T-helper 1 cell treated with Interleukin-12 subunit alpha and Interleukin-12 subunit beta and Interleukin-4 antibody, amounts not matched to agents 30 μg/mL and 1 μg/mL, for 36 hours (primary cell): ENCODE data around the gene ARIH1.
"Not testable (repeated sequence)": the region's sequence is repeated elsewhere in the genome, so short reads cannot be mapped to it uniquely, and the experiment has no call there.

Source experiments
- H3K27ac Mint-ChIP-seq: one replicate; pipeline ENCODE4 v1.8.0; 2021; ENCODE audit warnings: mild to moderate bottlenecking, mixed read lengths
- H3K27me3 Mint-ChIP-seq: one replicate; pipeline ENCODE4 v1.8.0; 2021; ENCODE audit warnings: low read depth, mixed read lengths
- H3K36me3 Mint-ChIP-seq: one replicate; pipeline ENCODE4 v1.8.0; 2021; ENCODE audit warnings: low read depth, mixed read lengths
- H3K4me1 Mint-ChIP-seq: one replicate; pipeline ENCODE4 v1.8.0; 2021; ENCODE audit warnings: low read depth, mixed read lengths
- H3K4me3 Mint-ChIP-seq: one replicate; pipeline ENCODE4 v1.8.0; 2021; ENCODE audit warnings: mild to moderate bottlenecking, moderate library complexity, mixed read lengths
- H3K9me3 Mint-ChIP-seq: one replicate; pipeline ENCODE4 v1.8.0; 2021; ENCODE audit warnings: mixed read lengths

The ARIH1 gene

GRCh38 chr15:72616491-72617210, 142.5 kb downstream of the ARIH1 start:
- H3K27ac Mint-ChIP-seq: no peak overlapping the region
- no peaks in the 10 kb centered on the region for H3K4me1 Mint-ChIP-seq
- no peaks in the 10 kb centered on the region for H3K9me3 Mint-ChIP-seq
- no peaks in the 10 kb centered on the region for H3K36me3 Mint-ChIP-seq
- no peaks in the 10 kb centered on the region for H3K27me3 Mint-ChIP-seq
- no peak overlapping the region for H3K4me3 Mint-ChIP-seq

DNA sequence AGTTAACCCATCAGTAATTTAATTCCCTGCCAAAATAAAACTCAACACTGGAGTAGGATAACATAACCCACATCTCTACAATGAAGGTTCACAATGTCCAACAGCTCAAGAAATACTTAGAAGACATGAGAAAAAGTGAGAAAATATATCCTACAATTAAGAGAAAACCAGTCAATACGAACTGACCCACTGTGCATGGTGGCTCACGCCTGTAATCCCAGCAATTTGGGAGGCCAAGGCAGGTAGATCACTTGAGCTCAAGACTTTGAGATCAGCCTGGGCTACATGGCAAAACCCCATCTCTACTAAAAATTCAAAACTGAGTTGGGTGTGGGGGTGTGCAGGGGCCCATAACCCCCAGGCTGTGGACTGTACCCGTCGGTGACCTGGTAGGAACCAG, 149.7 kb downstream of the ARIH1 start:
- not testable (repeated sequence) for H3K27ac Mint-ChIP-seq, H3K4me3 Mint-ChIP-seq, H3K36me3 Mint-ChIP-seq, H3K4me1 Mint-ChIP-seq, H3K9me3 Mint-ChIP-seq, H3K27me3 Mint-ChIP-seq

- H3K9me3 Mint-ChIP-seq, H3K27ac Mint-ChIP-seq, H3K4me1 Mint-ChIP-seq, H3K4me3 Mint-ChIP-seq, H3K27me3 Mint-ChIP-seq, H3K36me3 Mint-ChIP-seq: not testable (repeated sequence)
These were observed 152.0 kb downstream of the ARIH1 start for GRCh38 chr15:72626153-72626552.

- not testable (repeated sequence) for H3K27ac Mint-ChIP-seq, H3K4me3 Mint-ChIP-seq, H3K9me3 Mint-ChIP-seq, H3K27me3 Mint-ChIP-seq, H3K36me3 Mint-ChIP-seq, H3K4me1 Mint-ChIP-seq
These were observed 154.3 kb downstream of the ARIH1 start for GRCh38 chr15:72628249-72629067.

- not testable (repeated sequence) for H3K4me3 Mint-ChIP-seq, H3K36me3 Mint-ChIP-seq, H3K27ac Mint-ChIP-seq, H3K27me3 Mint-ChIP-seq, H3K9me3 Mint-ChIP-seq, H3K4me1 Mint-ChIP-seq
These were observed 155.0 kb downstream of the ARIH1 start for GRCh38 chr15:72629068-72629570.

GRCh38 chr15:72636519-72637282, 162.6 kb downstream of the ARIH1 start:
- not testable (repeated sequence) for H3K27me3 Mint-ChIP-seq, H3K4me3 Mint-ChIP-seq, H3K9me3 Mint-ChIP-seq, H3K27ac Mint-ChIP-seq, H3K36me3 Mint-ChIP-seq, H3K4me1 Mint-ChIP-seq

DNA sequence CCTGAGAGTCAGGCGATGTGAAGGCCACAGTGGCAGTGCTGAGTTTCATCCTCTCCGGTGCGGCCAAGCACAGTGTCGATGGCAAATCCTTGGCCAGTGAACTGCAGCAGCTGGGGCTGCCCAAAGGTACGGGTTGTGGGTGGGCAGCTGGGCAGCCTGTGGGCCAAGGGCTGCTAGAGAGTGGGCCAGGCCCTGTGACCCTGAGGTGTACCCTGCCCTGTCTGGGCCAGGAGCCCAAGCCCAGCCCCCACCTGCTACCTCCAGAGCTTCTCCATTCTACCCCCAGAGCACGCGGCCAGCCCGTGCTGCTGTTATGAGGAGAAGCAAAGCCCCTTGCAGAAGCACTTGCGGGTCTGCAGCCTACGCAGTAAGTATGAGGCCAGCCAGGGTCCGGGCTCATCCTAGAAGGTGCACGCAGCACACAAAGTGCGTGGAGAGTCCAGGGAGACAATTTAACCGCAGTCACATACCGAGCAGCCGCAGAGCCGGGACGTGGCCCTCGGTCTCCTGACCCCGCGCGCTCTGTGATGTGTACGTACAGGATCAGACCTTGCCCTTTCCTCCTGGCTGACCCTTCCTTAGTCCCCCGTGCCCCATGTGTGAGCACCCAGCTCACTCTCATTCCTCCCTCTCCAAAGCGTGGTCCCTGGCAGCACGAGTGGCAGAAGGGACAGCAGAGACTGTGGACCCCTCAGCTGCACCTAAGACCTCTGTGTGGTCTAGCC, 165.8 kb downstream of the ARIH1 start:
- not testable (repeated sequence) for H3K27me3 Mint-ChIP-seq, H3K36me3 Mint-ChIP-seq, H3K4me3 Mint-ChIP-seq, H3K9me3 Mint-ChIP-seq, H3K4me1 Mint-ChIP-seq, H3K27ac Mint-ChIP-seq

DNA sequence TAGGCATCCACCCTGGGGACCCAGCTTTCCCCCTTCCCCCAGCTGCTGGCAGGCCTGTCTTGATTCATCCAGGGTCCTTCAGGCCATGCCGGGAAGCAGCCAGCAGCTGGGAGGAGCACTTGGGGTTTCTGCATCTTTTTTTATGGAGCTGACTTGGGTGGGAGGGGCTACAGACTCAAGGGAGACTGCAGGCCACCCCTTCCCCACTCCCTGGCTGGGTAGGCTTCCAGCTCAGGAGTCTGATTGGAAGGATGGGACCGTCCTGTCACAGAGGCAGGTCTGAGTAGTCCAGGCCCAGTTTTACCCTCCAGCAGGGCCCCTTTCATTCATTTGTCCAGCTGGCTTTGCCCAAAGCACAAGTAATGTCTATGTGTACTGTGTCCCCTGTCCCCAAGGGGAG, 168.1 kb downstream of the ARIH1 start:
- not testable (repeated sequence) for H3K36me3 Mint-ChIP-seq, H3K27ac Mint-ChIP-seq, H3K9me3 Mint-ChIP-seq, H3K4me1 Mint-ChIP-seq, H3K27me3 Mint-ChIP-seq, H3K4me3 Mint-ChIP-seq

GRCh38 chr15:72648631-72649253, 174.6 kb downstream of the ARIH1 start:
- not testable (repeated sequence) for H3K4me3 Mint-ChIP-seq, H3K4me1 Mint-ChIP-seq, H3K9me3 Mint-ChIP-seq, H3K27me3 Mint-ChIP-seq, H3K36me3 Mint-ChIP-seq, H3K27ac Mint-ChIP-seq
